Stimulated activated CD8-positive, alpha-beta memory T cell treated with anti-CD3 and anti-CD28 coated beads, Interleukin-15, amount 100 ng/mL, for 24 hours (primary cell): ENCODE data around the gene CLDN18.

Experiments used
- DNase-seq: peaks from one replicate; pipeline ENCODE4 v3.0.0-alpha.2; 2020; ENCODE audit warnings: low read depth

CLDN18 gene

GRCh38 chr3:138009476-138010272, at the start of gene CLDN18:
TSS of gene CLDN18 (plus strand) at chr3:138010165. CDS start at chr3:138010226, 61 bp downstream.
- no peak for DNase-seq

GRCh38 chr3:137962251-137962650, 47.7 kb upstream of the CLDN18 start:
- DNase-seq: no peak

GRCh38 chr3:137963463-137963862, 46.5 kb upstream of the CLDN18 start:
- no peak for DNase-seq

- peak; percentile 15 for DNase-seq
These were observed 38.8 kb upstream of the CLDN18 start for GRCh38 chr3:137970914-137971831.

GRCh38 chr3:137972396-137972795, 37.6 kb upstream of the CLDN18 start:
- no peak for DNase-seq

GRCh38 chr3:137978328-137978727, 31.6 kb upstream of the CLDN18 start:
- DNase-seq: no peak

GRCh38 chr3:137987723-137988122, 22.2 kb upstream of the CLDN18 start:
- DNase-seq: no peak

GRCh38 chr3:137988152-137988551, 21.8 kb upstream of the CLDN18 start:
- no peak for DNase-seq

- DNase-seq: no peak
These were observed 21.0 kb upstream of the CLDN18 start for GRCh38 chr3:137988982-137989381.

GRCh38 chr3:137990427-137990826, 19.5 kb upstream of the CLDN18 start:
- DNase-seq: no peak

GRCh38 chr3:137992592-137992991, 17.4 kb upstream of the CLDN18 start:
- DNase-seq: no peak

GRCh38 chr3:137998121-137999042, 11.6 kb upstream of the CLDN18 start:
- DNase-seq: no peak

- DNase-seq: no peak
These were observed 6.9 kb upstream of the CLDN18 start for GRCh38 chr3:138003069-138003468.

- no peak for DNase-seq
These were observed 4.3 kb upstream of the CLDN18 start for GRCh38 chr3:138005627-138006026.

- DNase-seq: no peak
These were observed 2.1 kb upstream of the CLDN18 start for GRCh38 chr3:138007898-138008297.

GRCh38 chr3:138010273-138010590, 267 bp downstream of the CLDN18 start:
- DNase-seq: no peak

- DNase-seq: no peak
These were observed 1.8 kb downstream of the CLDN18 start for GRCh38 chr3:138011722-138012121.

GRCh38 chr3:138012526-138012925, 2.6 kb downstream of the CLDN18 start:
- no peak for DNase-seq

- DNase-seq: no peak
These were observed 6.1 kb downstream of the CLDN18 start for GRCh38 chr3:138016065-138016464.

- DNase-seq: no peak
These were observed 9.5 kb downstream of the CLDN18 start for GRCh38 chr3:138019281-138020069.

GRCh38 chr3:138023754-138024153, 13.8 kb downstream of the CLDN18 start:
- no peak for DNase-seq
